Measurements from ENCODE around the gene CRLF1.

The CRLF1 gene

GRCh38 chr19:18574691-18575291, 31.8 kb downstream of the CRLF1 start:
- TF ChIP-seq ZBTB20 (tag by site-specific recombination; IDR thresholded peaks at IDR 0.05) (0 out of 2 replicates have a peak, but pooled peaks have one; percentile 22), ZNF324 (tag by site-specific recombination; IDR thresholded peaks at IDR 0.05) (no peak)
- Histone ChIP-seq H3K9me3 (ENCODE audit: control insufficient read depth, insufficient read depth, low read depth, low read length) (no peaks in the 10 kb centered on the region), H3K4me3 (ENCODE audit: low read depth, low read length) (no peak overlapping the region), H3K36me3 (ENCODE audit: control insufficient read depth in 2 of 2, insufficient read depth in 1 of 2, low read length in 2 of 2) (peaks cover 17 to 58% of the 10 kb centered on the region in 2 experiments; a peak in 2 of 3 replicates), H3K4me1 (ENCODE audit: control insufficient read depth, insufficient read depth, low read length) (peaks cover 3% of the 10 kb centered on the region; the same call in 1 of the 2 replicates), H3K27ac (ENCODE audit: extremely low read depth, low read depth, low read length) (no peak overlapping the region)
- CTCF ChIA-PET = no interaction called here
- POLR2A ChIA-PET = no interaction called here

- Histone ChIP-seq H3K27ac (ENCODE audit: extremely low read depth, low read depth, low read length) (peak within 1 kb of the TSS; percentile 87), H3K36me3 (ENCODE audit: control insufficient read depth in 2 of 2, insufficient read depth in 1 of 2, low read length in 2 of 2) (peaks cover 24 to 76% of the 10 kb centered on the region in 2 experiments; a peak in 2 of 3 replicates), H3K9me3 (ENCODE audit: control insufficient read depth, insufficient read depth, low read depth, low read length) (no peaks in the 10 kb centered on the region), H3K4me3 (ENCODE audit: low read depth, low read length) (peak within 1 kb of the TSS; percentile 99), H3K4me1 (ENCODE audit: control insufficient read depth, insufficient read depth, low read length) (peaks cover 3% of the 10 kb centered on the region; the same call in 1 of the 2 replicates)
- CTCF ChIA-PET = interaction anchor here (0.5 to 1.3 kb wide), 9 partner anchors 13 to 309 kb away, joined by 3 to 5 read pairs (median 3); partner anchors contain the start of gene REX1BD
- POLR2A ChIA-PET = interaction anchor here (0.5 to 5.1 kb wide), 30 partner anchors 9 to 1911 kb away, joined by 3 to 62 read pairs (median 4); partner anchors contain the start of genes COPE, CRLF1, DDX49 and ELL
- peak; percentile 49; the same call in 1 of the 2 replicates for TF ChIP-seq HIC1 (tag by site-specific recombination; IDR thresholded peaks at IDR 0.05)
- TF ChIP-seq YY1 (tag by site-specific recombination; IDR thresholded peaks at IDR 0.05) = peak; percentile 97
- no peak for TF ChIP-seq ZNF777 (tag by site-specific recombination; IDR thresholded peaks at IDR 0.05; ENCODE audit: borderline replicate concordance)
- peak; percentile 86 for TF ChIP-seq ZBTB11 (tag by site-specific recombination; conservative IDR thresholded peaks at IDR 0.05; ENCODE audit: low read depth)
- TF ChIP-seq PATZ1 (tag by site-specific recombination; IDR thresholded peaks at IDR 0.05) = peak; percentile 98
- TF ChIP-seq SP2 (tag by site-specific recombination; IDR thresholded peaks at IDR 0.05) = peak; percentile 91
- TF ChIP-seq ZNF292 (tag by site-specific recombination; IDR thresholded peaks at IDR 0.05; ENCODE audit: borderline replicate concordance, low read depth) = no peak
- peak; percentile 76 for TF ChIP-seq ZNF324 (tag by site-specific recombination; IDR thresholded peaks at IDR 0.05)
- no peak for TF ChIP-seq ZNF549 (tag by site-specific recombination; IDR thresholded peaks at IDR 0.05)
- peak; percentile 62 for TF ChIP-seq ZNF394 (tag by site-specific recombination; IDR thresholded peaks at IDR 0.05; ENCODE audit: borderline replicate concordance)
- peak; percentile 89 for TF ChIP-seq KLF9 (tag by site-specific recombination; IDR thresholded peaks at IDR 0.05; ENCODE audit: low read depth)
- peak; percentile 80 for TF ChIP-seq ZXDB (tag by site-specific recombination; IDR thresholded peaks at IDR 0.05)
- TF ChIP-seq ZBTB44 (tag by site-specific recombination; IDR thresholded peaks at IDR 0.05) = peak; percentile 29; the same call in 1 of the 2 replicates
- peak; percentile 86 for TF ChIP-seq PBX3 (CRISPR knock-in tag; IDR thresholded peaks at IDR 0.05)
- TF ChIP-seq BCL11A (tag by site-specific recombination; IDR thresholded peaks at IDR 0.05; ENCODE audit: low read depth) = no peak
- TF ChIP-seq ZBTB20 (tag by site-specific recombination; IDR thresholded peaks at IDR 0.05) = peak; percentile 74; the same call in 1 of the 2 replicates
- peak; percentile 67 for TF ChIP-seq ZBTB8A (tag by site-specific recombination; IDR thresholded peaks at IDR 0.05)
- peak; percentile 98 for TF ChIP-seq ZNF692 (tag by site-specific recombination; IDR thresholded peaks at IDR 0.05)
Measured at GRCh38 chr19:18571564-18572344, 34.8 kb downstream of the CRLF1 start, which contains the start of gene UBA52. UBA52 (plus strand) TSS chr19:18571857; CDS start chr19:18573301, 1,444 bp downstream.
